KMS-11 (cell line): ENCODE measurements around the gene ALX3.

Experiments used
- H2AFZ ChIP-seq: fragments of 200-600 bp; sonication (generic); 2 replicates; pipeline ENCODE4 v1.6.1; 2016; ENCODE audit warnings: antibody characterized with exemption, mixed run types, low read depth
- H3K27ac ChIP-seq: fragments of 200-600 bp; sonication (generic); 2 replicates; pipeline ENCODE4 v1.6.1; 2016; ENCODE audit warnings: mild to moderate bottlenecking, mixed run types
- H3K27me3 ChIP-seq: fragments of 200-600 bp; sonication (generic); 2 replicates; pipeline ENCODE4 v1.6.1; 2017; ENCODE audit warnings: mild to moderate bottlenecking, low read depth, mixed run types, moderate library complexity; ENCODE audit not compliant: insufficient read depth
- H3K36me3 ChIP-seq: fragments of 200-600 bp; sonication (generic); 2 replicates; pipeline ENCODE4 v1.6.1; 2017; ENCODE audit warnings: mild to moderate bottlenecking, mixed run types; ENCODE audit not compliant: insufficient read depth
- H3K4me1 ChIP-seq: fragments of 200-600 bp; sonication (generic); 2 replicates; pipeline ENCODE4 v1.6.1; 2016; ENCODE audit warnings: mild to moderate bottlenecking, low read depth, mixed run types; ENCODE audit not compliant: poor library complexity, severe bottlenecking
- H3K4me2 ChIP-seq: fragments of 200-600 bp; sonication (generic); 2 replicates; pipeline ENCODE4 v1.7.0; 2016; ENCODE audit warnings: mild to moderate bottlenecking, mixed run types
- H3K4me3 ChIP-seq: fragments of 200-600 bp; sonication (generic); IDR thresholded peaks from 2 replicates; pipeline ENCODE4 v1.6.1; 2017; ENCODE audit warnings: low read depth, low read length, mixed read lengths; ENCODE audit not compliant: insufficient read depth
- H3K79me2 ChIP-seq: fragments of 200-600 bp; sonication (generic); 2 replicates; pipeline ENCODE4 v1.6.1; 2016; ENCODE audit warnings: low read depth, mixed run types; ENCODE audit not compliant: insufficient read depth
- H3K9ac ChIP-seq: fragments of 200-600 bp; sonication (generic); 2 replicates; pipeline ENCODE4 v1.6.1; 2016; ENCODE audit warnings: mild to moderate bottlenecking, mixed run types
- H4K20me1 ChIP-seq: fragments of 200-600 bp; sonication (generic); 2 replicates; pipeline ENCODE4 v1.6.1; 2016; ENCODE audit warnings: mild to moderate bottlenecking, mixed run types; ENCODE audit not compliant: insufficient read depth
- CTCF ChIP-seq: fragments of 200-600 bp; sonication (generic); conservative IDR thresholded peaks from 2 replicates; pipeline ENCODE4 v1.6.1; 2017; ENCODE audit warnings: low read depth, mild to moderate bottlenecking, antibody characterized with exemption, low read length, moderate library complexity, mixed read lengths

Gene ALX3

GRCh38 chr1:110062612-110063011 is 7.9 kb downstream of the ALX3 start:
- no peak overlapping the region for H3K4me2 ChIP-seq
- no peak overlapping the region for H3K9ac ChIP-seq
- no peak overlapping the region for H3K4me3 ChIP-seq
- no peaks in the 10 kb centered on the region for H3K79me2 ChIP-seq
- no peak overlapping the region for H2AFZ ChIP-seq
- H3K36me3 ChIP-seq: no peaks in the 10 kb centered on the region
- no peak for TF ChIP-seq CTCF
- no peaks in the 10 kb centered on the region for H3K27me3 ChIP-seq
- H4K20me1 ChIP-seq: no peaks in the 10 kb centered on the region
- no peak overlapping the region for H3K27ac ChIP-seq
- H3K4me1 ChIP-seq: no peaks in the 10 kb centered on the region

DNA sequence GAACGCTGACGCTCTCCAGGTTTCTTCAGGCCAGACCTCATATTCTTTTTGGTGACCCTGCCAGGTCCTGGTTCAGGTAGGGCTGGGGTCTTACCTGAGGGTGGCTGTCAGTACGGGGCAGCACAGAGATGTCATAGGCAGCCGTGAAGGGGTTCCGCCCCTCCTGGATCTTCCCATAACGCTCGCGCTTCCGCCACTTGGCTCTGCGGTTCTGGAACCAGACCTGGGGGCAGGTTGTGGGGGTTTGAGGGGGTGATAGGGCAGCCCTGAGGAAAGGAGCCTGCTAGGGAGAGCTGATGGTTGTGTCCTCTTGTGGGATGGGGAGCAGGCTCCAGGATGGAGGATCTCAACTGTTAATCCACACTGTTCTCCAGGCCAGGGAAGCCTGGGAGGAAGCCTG is 9.1 kb downstream of the ALX3 start:
- no peak for TF ChIP-seq CTCF
- H3K27me3 ChIP-seq: no peaks in the 10 kb centered on the region
- H4K20me1 ChIP-seq: no peaks in the 10 kb centered on the region
- no peak overlapping the region for H3K27ac ChIP-seq
- no peak overlapping the region for H3K4me3 ChIP-seq
- H3K4me2 ChIP-seq: no peak overlapping the region
- no peaks in the 10 kb centered on the region for H3K36me3 ChIP-seq
- no peaks in the 10 kb centered on the region for H3K79me2 ChIP-seq
- H3K9ac ChIP-seq: no peak overlapping the region
- no peaks in the 10 kb centered on the region for H3K4me1 ChIP-seq
- no peak overlapping the region for H2AFZ ChIP-seq

- Histone ChIP-seq H3K4me2 (no peak overlapping the region), H4K20me1 (no peaks in the 10 kb centered on the region), H3K9ac (no peak overlapping the region), H3K27me3 (no peaks in the 10 kb centered on the region), H3K79me2 (no peaks in the 10 kb centered on the region), H3K4me3 (no peak overlapping the region), H3K27ac (no peak overlapping the region), H3K4me1 (no peaks in the 10 kb centered on the region), H2AFZ (no peak overlapping the region), H3K36me3 (no peaks in the 10 kb centered on the region)
- no peak for TF ChIP-seq CTCF
Measured at GRCh38 chr1:110060662-110061060, 9.8 kb downstream of the ALX3 start.

- peak; percentile 100 for TF ChIP-seq CTCF
- no peaks in the 10 kb centered on the region for H3K4me1 ChIP-seq
- H3K27ac ChIP-seq: no peak overlapping the region
- no peaks in the 10 kb centered on the region for H3K36me3 ChIP-seq
- H2AFZ ChIP-seq: no peak overlapping the region
- H3K27me3 ChIP-seq: no peaks in the 10 kb centered on the region
- no peaks in the 10 kb centered on the region for H4K20me1 ChIP-seq
- no peak overlapping the region for H3K4me2 ChIP-seq
- no peak overlapping the region for H3K9ac ChIP-seq
- no peaks in the 10 kb centered on the region for H3K79me2 ChIP-seq
- no peak overlapping the region for H3K4me3 ChIP-seq
Measured at GRCh38 chr1:110060034-110060661, 10.3 kb downstream of the ALX3 start.
